G401.6 (cell line): Measurements from ENCODE around the gene GALK1.
"Not testable (repeated sequence)": the region's sequence is repeated elsewhere in the genome, so short reads cannot be mapped to it uniquely, and the experiment has no call there.

Source experiments
- FAIRE-seq: peaks from 2 replicates; lab custom pipeline; 2012; peaks lifted over from hg19 to GRCh38; lab: Jason Lieb, UNC

GALK1 gene

DNA sequence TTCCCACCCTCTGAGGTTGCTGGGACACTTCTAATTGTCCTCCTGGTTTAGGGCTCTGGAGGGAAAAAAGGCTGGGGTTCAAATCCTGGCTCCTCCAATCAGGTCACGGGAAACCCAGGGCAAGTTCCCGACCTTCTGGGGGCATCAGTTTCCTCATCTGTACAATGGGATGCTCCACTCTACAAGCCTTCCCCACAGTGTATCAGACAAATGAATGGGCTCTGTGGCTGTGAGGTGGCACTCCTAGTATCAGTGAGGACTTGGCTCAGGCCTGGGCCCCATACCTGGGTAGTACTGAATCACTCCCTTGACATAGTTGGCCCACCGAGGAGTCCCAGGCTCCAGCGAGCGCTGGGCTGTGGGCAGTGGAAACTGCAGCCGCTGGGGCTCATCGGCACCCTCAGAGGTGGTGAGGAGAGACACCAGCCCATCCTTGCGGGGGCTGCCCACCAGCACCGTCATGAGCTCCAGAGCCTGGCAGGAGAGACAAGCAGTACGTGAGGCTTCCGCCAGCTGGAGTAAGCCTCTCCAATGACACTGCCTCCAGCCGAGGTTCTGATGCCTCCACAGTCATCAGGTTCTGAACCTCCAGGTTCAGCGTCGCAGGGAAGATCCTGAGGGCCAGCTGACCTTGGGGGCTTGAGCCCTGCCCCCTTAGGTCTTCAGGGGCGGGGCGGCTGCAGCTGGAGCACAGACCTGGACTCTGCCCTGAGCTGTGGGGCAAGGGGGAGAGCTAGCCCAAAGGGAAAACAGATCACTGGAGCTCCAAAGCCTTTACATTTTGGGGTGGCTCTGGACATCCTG lies 1.2 kb downstream of the GALK1 start:
- FAIRE-seq = no peak

DNA sequence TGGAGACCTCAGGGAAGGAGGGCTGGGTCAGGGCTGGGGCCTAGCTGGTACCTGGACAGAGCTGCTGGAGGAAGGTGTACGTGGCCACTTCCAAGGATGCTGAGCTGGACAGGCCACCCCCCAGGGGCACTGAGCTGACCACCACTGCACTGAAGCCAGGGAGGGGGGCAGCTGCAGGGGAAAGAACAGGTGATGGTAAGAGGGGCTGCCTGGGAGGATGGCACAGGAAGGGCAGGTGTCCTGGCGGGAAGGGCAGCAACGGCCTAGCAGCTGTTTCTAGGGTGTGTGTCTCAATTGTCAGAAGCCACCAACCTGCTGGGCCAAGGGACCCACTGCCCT lies 1.8 kb downstream of the GALK1 start:
- FAIRE-seq = no peak

- FAIRE-seq = no peak
Measured at GRCh38 chr17:75762513-75763268, 2.3 kb downstream of the GALK1 start.

- not testable (repeated sequence) for FAIRE-seq
Measured at GRCh38 chr17:75759978-75760640, 4.9 kb downstream of the GALK1 start.

DNA sequence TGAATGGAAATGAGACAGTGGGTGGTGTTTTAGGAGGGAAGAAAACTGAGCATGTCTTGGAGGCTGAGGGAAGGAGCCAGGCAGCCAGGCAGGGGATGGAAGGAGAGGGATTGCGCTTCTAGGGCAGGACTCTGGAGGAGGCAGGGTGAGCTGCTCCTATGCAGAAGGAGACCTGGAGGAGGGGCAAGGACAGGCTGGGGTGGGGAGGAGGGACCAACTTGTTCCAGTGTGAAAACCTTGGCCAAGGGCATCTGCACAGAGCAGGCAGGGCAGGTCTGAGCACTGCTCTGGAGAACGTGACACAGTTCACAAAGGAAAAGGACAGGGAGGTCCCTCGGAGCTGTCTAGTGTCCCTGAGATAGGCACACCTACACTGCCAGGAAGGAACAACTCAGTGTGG lies 5.5 kb downstream of the GALK1 start:
- no peak for FAIRE-seq

DNA sequence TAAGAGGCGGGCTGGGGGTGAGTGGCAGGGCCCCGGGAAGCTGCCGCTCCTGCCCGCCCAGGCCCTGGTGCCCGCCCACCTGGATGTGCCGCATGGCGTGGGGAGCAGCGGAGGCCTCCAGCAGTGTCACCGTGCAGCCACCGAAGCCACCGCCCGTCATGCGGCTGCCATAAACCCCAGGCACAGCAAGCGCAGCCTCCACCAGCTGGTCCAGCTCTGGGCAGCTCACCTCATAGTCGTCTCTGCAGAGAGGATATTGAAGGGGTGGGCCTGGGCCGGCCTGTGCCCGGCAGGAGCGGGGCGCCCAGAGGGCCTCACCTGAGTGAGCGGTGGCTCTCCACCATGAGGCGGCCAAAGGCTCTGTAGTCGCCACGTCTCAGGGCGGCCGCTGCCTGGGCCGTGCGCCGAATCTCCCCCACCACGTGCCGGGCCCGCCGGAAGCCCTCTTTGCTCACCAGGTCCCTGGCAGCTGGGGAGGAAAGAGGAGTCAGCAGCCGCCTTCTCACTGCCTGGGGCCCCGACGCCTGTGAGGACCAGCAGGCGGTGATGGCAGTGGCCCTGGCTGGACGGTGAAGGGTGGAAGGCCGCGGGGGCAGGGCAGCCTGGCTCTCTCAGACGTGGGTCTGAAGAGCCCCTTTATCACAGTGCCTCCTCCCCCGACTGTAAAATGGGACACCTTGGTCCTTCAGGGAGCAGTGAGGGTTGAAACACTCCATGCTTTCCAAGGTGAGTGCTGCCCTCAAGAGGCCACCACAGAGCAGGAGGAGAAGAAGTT lies 6.7 kb downstream of the GALK1 start:
- FAIRE-seq = no peak

- no peak for FAIRE-seq
Measured at GRCh38 chr17:75757086-75757681, 7.8 kb downstream of the GALK1 start.

DNA sequence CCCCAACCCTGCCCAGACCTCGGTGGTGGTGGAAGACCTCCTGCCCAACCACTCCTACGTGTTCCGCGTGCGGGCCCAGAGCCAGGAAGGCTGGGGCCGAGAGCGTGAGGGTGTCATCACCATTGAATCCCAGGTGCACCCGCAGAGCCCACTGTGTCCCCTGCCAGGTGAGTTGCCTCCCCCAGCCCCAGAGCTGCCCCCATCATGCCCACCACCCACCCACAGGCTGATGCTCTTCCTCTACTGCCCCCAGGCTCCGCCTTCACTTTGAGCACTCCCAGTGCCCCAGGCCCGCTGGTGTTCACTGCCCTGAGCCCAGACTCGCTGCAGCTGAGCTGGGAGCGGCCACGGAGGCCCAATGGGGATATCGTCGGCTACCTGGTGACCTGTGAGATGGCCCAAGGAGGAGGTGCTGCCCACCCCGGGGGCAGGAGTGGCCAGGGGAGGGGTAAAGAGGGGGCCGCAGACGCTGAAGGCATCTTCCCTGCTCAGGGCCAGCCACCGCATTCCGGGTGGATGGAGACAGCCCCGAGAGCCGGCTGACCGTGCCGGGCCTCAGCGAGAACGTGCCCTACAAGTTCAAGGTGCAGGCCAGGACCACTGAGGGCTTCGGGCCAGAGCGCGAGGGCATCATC lies 8.4 kb downstream of the GALK1 start:
- no peak for FAIRE-seq

- FAIRE-seq = no peak
Measured at GRCh38 chr17:75755990-75756389, 9.0 kb downstream of the GALK1 start.

- no peak for FAIRE-seq
Measured at GRCh38 chr17:75755205-75755901, 9.6 kb downstream of the GALK1 start.

GRCh38 chr17:75754378-75755204 lies 10.4 kb downstream of the GALK1 start:
- FAIRE-seq = no peak

- FAIRE-seq = no peak
Measured at GRCh38 chr17:75753514-75754377, 11.2 kb downstream of the GALK1 start.

DNA sequence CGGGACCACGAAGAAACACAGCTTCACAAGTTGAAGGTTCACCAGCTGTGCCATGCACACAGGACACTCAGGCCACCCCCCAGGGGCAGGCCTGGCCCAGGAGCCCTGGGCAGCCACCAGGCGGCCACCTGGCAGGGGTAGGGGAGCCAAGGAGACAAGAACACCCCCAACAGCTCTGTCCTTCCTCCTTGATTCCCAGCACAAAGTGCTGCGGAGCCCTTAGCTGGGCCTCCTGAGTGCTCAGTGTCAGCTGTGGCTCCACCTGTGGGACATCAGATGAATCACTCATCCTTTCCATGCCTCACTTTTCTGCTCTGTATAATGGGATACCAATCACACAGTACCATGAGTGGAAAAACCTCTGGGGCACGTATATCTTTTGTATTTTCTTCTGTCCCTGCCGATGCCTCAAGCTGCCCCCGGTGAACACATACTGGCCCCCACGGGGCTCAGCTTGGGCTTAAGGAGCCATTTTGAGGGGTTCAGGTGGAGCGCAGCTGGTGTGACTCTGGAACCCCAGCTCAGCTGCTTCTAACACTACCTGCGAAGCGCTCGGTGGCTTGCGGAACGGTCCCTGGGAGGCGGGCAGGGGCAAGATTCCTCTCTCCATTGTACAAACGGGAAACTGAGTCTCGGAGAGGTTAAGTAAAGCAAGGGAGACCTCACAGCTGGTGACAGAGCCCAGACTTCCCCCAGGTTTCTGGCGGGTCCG lies 12.0 kb downstream of the GALK1 start:
- no peak for FAIRE-seq

DNA sequence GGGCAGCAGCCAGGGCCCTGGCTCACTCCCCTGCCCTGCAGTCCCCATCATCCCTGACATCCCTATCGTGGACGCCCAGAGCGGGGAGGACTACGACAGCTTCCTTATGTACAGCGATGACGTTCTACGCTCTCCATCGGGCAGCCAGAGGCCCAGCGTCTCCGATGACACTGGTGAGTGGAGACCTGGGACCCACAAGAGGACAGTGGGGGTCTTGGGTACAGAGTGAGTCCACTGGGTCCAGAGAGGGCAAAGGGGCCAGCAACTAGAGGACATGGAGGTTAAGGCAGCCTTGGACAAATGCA lies 12.6 kb downstream of the GALK1 start:
- no peak for FAIRE-seq

GRCh38 chr17:75751676-75752404 lies 13.2 kb downstream of the GALK1 start:
- no peak for FAIRE-seq

- FAIRE-seq = no peak
Measured at GRCh38 chr17:75750661-75751423, 14.2 kb downstream of the GALK1 start.
